Thoracic aorta (tissue), 2 donors: ENCODE results near the gene TIFAB. TPM values are rescaled to one million over a fixed set of nuclear protein-coding genes. Genes with fewer than 3 reads are reported as not detected.

ENCODE experiments used
- ATAC-seq: fragments of 150-250 bp; one replicate; pipeline ENCODE4 v1.8.0; 2017; ENCODE audit warnings: low read depth; ENCODE audit not compliant: insufficient number of reproducible peaks, low FRiP score
- DNase-seq: peaks from one replicate; pipeline ENCODE4 v3.0.0-alpha.2; 2020; ENCODE audit warnings: low spot score
- H3K27ac ChIP-seq, 2 donors: fragments of 200-600 bp; sonication (generic); 1 replicate in 1 of 2; 2 replicates in 1 of 2; pipeline ENCODE4 v1.5.1; 2016; ENCODE audit warnings: mild to moderate bottlenecking in 2 of 2, moderate library complexity in 2 of 2
- H3K27me3 ChIP-seq: fragments of 200-600 bp; sonication (generic); replicated peaks from 2 replicates; pipeline ENCODE4 v1.6.0; 2016; ENCODE audit warnings: mild to moderate bottlenecking; ENCODE audit not compliant: insufficient read depth
- H3K36me3 ChIP-seq: fragments of 200-600 bp; sonication (generic); one replicate; pipeline ENCODE4 v1.5.1; 2016
- H3K4me1 ChIP-seq, 2 donors: fragments of 200-600 bp; sonication (generic); 1 replicate in 1 of 2; 2 replicates in 1 of 2; pipeline versions ENCODE4 v1.5.1 to v1.6.0; 2016; ENCODE audit warnings: low read depth in 2 of 2, mild to moderate bottlenecking in 1 of 2; ENCODE audit not compliant: control insufficient read depth in 1 of 2
- H3K4me3 ChIP-seq: fragments of 200-600 bp; sonication (generic); 2 replicates; pipeline ENCODE4 v1.5.1; 2016; ENCODE audit warnings: mild to moderate bottlenecking
- H3K9me3 ChIP-seq: fragments of 200-600 bp; sonication (generic); 2 replicates; pipeline ENCODE4 v1.5.1; 2016
- total RNA-seq, 2 donors: library from RNA; depleted of rRNA; stranded (reverse); fragments of >200 nt; gene quantifications; one replicate each; pipeline versions ENCODE4 v1.1.0 to v1.2.3, GENCODE V29; 2016
- TF ChIP-seq, protein P1 (sequence below): fragments of 200-600 bp; sonication (generic); IDR thresholded peaks from one replicate; pipeline ENCODE4 v1.5.1; 2019; ENCODE audit warnings: antibody characterized with exemption

TIFAB gene
- total RNA-seq, 2 donors from 2014 or later, result not detected

DNA sequence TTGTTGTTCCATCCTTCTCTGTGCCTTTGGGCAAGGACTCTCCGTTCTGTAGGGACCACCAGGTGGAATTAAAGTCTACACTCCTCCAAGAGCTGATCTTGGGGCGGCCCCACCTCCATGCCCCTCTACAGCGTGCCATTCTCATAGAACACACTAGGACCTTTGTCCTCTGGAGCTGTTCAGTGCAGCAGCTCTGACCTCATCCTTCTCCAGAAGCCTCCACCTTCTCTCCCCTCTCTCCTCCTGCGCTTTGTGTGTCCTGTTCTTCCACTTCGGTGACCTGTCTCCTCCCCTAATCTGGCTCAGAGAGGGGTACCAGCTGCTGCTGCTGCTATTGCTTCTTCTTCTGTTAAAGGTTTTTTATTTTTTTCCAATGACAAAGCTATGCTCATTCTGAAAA, 51.3 kb downstream of the TIFAB start:
- ATAC-seq (no peak), DNase-seq (no peak)
- no peaks in the 10 kb centered on the region for H3K36me3 ChIP-seq
- H3K27me3 ChIP-seq, result no peaks in the 10 kb centered on the region
- TF ChIP-seq, protein P1, sequence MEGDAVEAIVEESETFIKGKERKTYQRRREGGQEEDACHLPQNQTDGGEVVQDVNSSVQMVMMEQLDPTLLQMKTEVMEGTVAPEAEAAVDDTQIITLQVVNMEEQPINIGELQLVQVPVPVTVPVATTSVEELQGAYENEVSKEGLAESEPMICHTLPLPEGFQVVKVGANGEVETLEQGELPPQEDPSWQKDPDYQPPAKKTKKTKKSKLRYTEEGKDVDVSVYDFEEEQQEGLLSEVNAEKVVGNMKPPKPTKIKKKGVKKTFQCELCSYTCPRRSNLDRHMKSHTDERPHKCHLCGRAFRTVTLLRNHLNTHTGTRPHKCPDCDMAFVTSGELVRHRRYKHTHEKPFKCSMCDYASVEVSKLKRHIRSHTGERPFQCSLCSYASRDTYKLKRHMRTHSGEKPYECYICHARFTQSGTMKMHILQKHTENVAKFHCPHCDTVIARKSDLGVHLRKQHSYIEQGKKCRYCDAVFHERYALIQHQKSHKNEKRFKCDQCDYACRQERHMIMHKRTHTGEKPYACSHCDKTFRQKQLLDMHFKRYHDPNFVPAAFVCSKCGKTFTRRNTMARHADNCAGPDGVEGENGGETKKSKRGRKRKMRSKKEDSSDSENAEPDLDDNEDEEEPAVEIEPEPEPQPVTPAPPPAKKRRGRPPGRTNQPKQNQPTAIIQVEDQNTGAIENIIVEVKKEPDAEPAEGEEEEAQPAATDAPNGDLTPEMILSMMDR, result no peak
- no peak overlapping the region for H3K27ac ChIP-seq
- H3K9me3 ChIP-seq, result no peaks in the 10 kb centered on the region
- H3K4me1 ChIP-seq, result peaks cover 13 to 20% of the 10 kb centered on the region in 2 donors
- H3K4me3 ChIP-seq, result no peak overlapping the region

DNA sequence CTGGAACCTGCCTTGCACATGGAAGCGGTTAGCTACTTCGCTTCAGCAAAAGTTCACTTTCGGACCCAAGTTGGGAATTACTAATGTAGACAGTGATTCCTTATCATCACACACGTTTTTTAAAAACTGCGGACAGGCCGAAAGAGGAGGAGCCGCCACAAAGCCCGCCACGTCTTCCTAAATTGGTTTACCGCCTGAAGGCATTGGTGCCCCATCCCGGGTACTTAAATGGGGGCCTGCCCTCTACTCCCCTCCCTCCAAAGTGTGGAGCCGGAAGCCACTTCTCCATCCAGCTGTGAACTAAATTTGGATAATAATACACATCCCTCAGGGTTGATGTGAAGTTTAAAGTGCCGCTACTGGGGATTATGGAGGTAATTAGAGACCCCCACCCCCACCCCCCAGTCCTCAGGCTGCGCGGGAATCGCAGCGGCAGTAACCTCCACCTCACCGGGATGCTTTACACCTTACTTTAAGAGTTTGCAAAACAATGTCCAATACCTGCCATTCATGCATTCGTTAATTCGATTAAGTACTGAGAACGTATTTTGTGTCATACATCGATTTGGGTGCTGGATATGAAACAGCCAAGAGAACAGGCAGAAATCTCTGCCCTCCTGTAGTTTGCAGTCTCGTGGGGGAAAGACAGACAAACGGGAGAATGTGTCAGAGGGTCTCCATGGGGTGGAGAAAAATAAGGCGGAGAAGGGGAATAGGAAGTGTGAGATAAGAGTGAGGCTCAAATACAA, 52.2 kb downstream of the TIFAB start:
- no peak for ATAC-seq

DNA sequence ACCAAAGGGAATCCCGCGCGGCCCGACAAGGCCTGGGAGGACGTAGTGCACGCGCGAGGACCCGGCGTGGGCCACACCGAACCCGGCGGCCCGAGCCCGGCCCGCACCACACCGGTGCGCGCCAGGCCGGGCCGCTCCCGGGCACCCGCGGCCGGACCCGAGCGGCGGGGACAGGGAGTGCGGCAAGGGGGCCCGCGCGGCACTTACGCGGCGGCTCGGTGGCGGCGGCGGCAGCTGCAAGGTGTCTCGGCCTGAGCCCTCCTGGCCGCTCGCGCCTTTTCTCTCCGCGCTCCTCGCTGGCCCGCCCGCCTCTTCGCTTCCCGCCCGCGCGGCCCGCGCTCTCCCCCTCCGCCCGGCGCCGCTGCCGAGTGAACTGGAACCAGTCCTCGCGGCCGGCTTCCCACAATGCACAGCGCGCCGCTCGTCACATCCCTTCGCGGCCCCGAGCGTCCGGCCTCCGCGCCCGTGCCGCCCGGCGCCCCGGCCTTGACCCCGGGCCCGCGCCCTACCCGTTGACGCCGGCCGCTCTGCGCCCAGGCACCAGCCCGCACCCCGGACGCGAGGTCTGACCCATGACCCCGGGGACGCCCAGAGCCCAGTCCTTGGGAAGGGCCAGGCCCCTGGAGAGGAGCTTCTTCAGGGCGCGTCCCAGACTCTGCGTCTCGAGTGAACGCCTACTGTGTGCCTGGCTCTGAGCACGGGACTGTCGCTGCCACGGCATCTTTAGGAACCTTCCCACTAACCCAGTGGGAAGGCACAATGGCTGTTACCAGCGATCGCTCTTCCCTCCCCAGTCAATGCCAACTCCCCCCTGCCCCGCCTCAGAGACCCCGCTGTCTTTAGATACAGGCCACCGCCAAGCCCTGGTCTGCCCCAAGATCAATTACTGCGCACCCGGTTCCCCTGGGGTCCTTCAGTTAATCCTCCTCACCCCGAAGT, 53.0 kb downstream of the TIFAB start, which contains the start of gene MACROH2A1:
Gene MACROH2A1, minus strand, starts transcription at position 377 of the 939 bp plus-strand sequence. CDS start 10,138 bp downstream, outside the sequence.
- H3K36me3 ChIP-seq, result no peaks in the 10 kb centered on the region
- ATAC-seq, result peak; percentile 90
- TF ChIP-seq, protein P1, result no peak
- H3K27ac ChIP-seq, result peak within 1 kb of the TSS; percentile 75 to 79
- peak within 1 kb of the TSS; percentile 79 for H3K4me3 ChIP-seq
- H3K9me3 ChIP-seq, result no peaks in the 10 kb centered on the region
- H3K27me3 ChIP-seq, result no peaks in the 10 kb centered on the region
- DNase-seq, result peak; percentile 66
- H3K4me1 ChIP-seq, result peaks cover 20 to 33% of the 10 kb centered on the region in 2 donors

More for the DNA sequence above, 52.2 kb downstream of the TIFAB start:
- H3K36me3 ChIP-seq, result no peaks in the 10 kb centered on the region
- peak overlapping the region; percentile 75 to 79 for H3K27ac ChIP-seq
- H3K4me3 ChIP-seq, result peak overlapping the region; percentile 79
- H3K27me3 ChIP-seq, result no peaks in the 10 kb centered on the region
- TF ChIP-seq, protein P1, result no peak
- DNase-seq, result no peak
- H3K9me3 ChIP-seq, result no peaks in the 10 kb centered on the region
- peaks cover 15 to 24% of the 10 kb centered on the region in 2 donors for H3K4me1 ChIP-seq

DNA sequence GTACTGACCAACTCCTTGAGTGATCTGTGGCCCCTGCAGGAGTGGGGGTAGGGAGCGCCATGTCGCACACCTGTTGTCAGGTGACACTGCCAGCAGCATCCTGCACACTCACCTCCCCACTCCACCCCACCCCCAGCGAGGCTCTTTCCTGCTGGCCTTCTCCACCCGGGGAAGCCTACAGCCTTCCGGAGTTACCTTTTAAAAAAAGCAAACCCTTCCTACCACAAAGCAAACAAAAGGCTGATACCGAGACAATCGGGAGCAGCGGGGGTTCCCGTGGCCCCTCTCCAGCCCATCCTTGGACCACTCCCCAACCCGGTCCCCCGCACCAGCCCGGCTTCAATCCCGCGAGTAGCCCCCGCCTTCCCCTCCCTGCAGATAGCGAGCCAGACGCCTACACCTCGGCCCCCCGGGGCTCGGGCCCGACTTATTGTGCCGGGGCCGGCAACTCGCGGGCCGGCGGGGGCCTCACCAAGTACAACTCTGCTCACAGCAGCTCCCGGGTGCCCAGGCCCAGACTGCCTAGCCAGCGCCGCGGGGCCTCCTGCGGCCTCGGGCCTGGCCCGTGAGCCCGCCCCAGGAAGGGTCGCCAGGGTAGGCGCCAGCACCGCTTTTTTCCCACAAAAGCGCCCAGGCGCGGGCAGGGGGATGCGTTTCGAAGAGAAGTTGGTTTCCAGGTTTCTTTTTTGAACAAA, 53.8 kb downstream of the TIFAB start:
- peak overlapping the region; percentile 79 for H3K4me3 ChIP-seq
- TF ChIP-seq, protein P1, result no peak
- H3K36me3 ChIP-seq, result no peaks in the 10 kb centered on the region
- H3K9me3 ChIP-seq, result no peaks in the 10 kb centered on the region
- peaks cover 24 to 38% of the 10 kb centered on the region in 2 donors for H3K4me1 ChIP-seq
- H3K27ac ChIP-seq, result peak overlapping the region; percentile 75 to 79
- no peaks in the 10 kb centered on the region for H3K27me3 ChIP-seq
- no peak for ATAC-seq
- DNase-seq, result no peak

Other genes with a start within 250 kb of the TIFAB start
- gene MACROH2A1, start 53.1 kb downstream of the TIFAB start, total RNA-seq, result 100 to 1,000 TPM; 153 to 192 TPM
- not detected for gene DCANP1, start 5.0 kb downstream of the TIFAB start, total RNA-seq
- not detected for gene NEUROG1, start 83.6 kb upstream of the TIFAB start, total RNA-seq
- gene CXCL14, start 126.6 kb upstream of the TIFAB start, total RNA-seq, result 10 to 100 TPM; 27.5 to 28.7 TPM